HG02678 (cell line): ENCODE data around the gene PDZD2.

Source experiments
- ATAC-seq: cut with Tn5 transposase; IDR thresholded peaks from one replicate; pipeline ENCODE4 v1.9.1; 2021; ENCODE audit warnings: mild to moderate bottlenecking, moderate library complexity; ENCODE audit not compliant: unreplicated experiment

PDZD2 gene

DNA sequence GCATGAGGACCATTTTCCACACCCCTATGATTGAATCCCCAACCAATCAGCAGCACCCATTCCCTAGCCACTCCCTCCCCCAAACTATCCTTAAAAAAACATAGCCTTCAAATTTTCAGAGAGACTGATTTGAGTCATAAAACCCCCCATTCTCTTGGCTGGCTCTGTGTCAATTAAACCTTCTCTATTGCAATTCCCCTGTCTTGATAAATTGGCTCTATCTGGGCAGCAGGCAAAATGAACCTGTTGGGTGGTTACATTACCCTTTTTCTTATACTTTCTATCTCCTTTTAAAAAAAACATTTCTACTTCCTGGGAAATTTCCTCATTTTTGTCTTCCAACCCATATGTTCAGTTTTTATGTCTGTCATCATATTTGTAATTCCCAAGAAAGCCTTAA lies 220.2 kb downstream of the PDZD2 start:
- ATAC-seq: no peak

DNA sequence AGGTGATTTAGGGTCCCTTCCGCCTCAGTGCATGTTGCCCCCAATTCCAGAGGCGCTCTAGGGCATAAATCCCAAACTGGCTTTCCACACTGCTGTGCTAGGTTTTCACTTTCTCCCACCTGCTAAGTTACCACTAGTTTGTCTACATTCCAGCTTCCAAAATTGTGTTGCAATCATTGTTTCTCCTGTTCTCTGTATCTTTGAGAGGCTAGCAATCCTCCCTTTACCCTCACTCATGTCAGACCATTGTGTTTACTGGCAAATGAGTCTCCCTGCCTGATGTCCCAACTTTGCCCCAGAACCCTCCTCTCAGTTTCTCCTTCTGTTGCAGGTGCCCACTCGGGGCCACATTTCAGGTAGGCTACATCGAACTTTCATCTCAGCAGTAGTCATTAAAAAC lies 221.3 kb downstream of the PDZD2 start:
- ATAC-seq: no peak

DNA sequence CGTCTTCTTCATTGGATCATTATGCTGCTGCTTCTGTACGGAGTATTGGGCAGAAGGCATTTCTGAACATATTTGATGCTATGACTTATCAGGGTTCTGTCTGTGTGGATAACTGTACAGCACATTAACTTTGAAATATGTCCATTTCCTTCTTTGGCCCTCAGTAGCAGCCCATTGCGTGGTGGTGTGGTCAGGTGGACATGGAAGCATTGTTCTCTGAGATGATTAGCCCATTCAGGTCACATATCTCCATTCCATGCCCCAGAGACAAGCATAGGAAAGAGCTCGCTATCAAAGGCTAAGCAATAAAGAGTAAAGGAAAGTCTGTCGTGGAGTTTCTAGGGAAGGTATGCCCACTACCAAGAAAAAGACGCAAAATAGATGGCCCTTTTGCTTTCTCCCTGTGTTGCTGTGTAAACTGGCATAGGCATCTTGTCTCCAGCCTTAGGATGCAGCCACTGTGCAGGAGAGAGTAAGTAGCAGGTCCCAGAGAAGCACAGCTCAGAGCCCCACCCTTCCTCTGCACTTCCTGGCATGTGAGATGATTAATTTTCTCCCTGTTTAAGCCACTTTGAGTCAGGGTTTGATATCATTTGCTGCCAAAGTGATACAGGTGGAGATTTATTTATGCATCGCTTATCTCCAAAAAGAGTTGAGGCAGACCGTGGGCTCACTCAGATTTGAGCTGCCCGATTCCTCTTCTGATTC lies 221.9 kb downstream of the PDZD2 start:
- ATAC-seq: no peak

DNA sequence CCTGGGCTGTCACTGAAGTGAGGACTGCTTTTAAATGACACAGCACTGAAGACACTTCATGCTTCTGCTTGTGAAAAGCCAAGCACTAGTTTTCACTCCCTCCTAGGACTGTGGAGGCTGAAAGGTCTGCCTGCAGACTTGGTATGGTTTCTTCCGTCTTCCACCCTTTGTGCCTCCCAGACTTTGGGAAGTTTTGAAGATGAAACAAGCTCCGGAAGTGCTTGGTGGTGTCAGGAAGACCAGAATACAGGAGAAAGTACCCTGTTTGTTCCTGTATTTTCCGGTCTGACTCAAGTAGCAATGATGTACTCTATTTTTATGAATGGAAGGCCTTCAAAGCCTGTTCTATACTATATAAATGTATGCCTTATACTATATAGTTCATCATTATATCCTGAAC lies 222.7 kb downstream of the PDZD2 start:
- no peak for ATAC-seq

DNA sequence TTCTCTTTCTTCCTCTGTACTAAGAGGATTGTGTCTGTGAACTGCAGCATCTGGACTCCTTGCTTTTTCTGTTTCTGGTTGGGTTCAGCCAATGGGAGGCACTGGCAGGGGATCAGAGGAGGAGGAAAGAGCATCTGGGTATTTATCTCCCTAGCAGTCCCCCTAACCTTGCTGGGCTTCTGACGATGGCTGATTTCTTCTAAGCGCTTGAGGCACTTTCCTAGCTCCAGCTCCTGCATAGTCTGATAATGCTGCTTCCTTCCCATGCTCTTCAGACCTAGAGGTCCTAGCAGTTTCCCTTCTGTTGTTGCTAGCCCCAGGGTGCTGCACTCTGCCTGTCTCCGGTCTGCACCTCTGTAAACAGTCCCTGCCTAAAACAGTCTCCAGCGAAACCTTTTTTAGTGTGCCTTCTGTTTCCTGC lies 225.1 kb downstream of the PDZD2 start:
- no peak for ATAC-seq

DNA sequence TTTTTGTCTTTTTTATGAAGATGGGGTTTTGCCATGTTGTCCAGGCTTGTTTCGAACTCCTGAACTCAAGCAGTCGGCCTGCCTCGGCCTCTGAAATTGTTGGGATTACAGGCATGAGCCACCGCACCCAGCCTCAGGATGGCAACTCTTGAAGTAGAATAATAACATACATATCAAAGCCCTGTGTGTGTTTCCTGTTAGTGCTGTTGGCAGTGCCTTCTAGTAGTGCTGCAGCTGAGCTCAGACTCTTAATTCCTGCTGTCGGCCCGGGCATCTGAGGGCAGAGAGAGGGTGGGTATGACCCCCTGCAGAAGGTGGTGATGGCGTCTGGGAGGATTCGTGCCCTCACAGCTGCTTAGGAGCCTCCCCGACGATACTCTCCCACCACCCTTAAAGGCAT lies 227.2 kb downstream of the PDZD2 start:
- no peak for ATAC-seq

DNA sequence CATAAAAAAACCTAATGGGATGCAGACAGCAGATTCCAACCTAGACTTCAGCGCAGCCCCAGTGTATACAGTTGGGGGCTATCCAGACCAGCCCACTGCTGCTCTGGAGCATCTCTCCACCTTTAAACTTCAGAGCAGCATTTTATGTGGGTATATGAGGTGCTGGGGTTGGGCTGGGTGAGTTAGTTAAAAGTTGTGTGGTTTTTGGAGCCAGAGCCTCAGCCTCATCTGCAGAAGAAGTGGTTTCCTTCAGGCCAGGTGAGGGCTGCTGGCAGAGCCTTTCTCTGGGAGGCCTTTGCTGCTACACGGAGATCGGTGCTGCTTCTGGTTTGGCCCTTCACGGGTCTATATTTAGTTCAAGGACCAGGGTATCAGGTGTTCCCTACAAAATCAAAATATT lies 228.3 kb downstream of the PDZD2 start:
- no peak for ATAC-seq

DNA sequence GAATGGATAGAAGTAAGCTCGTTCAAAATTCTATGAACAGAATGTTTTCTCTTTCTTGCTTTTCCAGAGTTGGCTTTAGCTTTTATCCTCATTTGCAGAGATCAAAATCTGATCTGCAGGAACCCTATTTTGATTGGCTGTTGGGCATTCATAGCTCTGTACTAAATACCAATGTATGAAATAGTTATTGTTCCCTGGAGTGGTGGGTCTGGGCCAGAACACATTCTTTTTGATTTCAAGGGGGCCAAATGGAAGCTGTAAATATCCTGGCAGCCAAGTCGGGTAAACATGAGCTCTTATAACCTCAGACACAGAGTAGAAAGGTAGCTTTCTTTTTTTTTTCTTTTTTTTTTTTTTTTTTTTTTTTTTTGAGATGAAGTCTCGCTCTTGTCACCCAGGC lies 241.5 kb downstream of the PDZD2 start:
- no peak for ATAC-seq

DNA sequence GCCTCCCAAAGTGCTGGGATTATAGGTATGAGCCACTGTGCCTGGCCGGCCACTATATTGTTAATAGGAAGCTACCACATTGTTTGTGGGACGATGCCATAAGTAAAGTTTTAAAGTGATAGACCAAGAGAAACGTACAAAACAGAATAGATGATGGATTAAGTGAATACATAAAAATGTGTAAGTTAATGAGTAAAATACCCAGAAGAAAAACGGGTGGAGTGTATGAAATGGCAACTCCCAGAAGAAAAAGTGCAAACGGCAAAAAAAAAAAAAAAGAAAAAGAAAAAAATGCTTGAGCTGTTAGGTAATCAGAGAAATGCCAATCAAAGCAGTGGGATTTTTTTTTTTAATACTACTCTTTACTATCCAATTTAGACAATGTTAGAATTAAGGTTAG lies 246.0 kb downstream of the PDZD2 start:
- ATAC-seq: no peak

DNA sequence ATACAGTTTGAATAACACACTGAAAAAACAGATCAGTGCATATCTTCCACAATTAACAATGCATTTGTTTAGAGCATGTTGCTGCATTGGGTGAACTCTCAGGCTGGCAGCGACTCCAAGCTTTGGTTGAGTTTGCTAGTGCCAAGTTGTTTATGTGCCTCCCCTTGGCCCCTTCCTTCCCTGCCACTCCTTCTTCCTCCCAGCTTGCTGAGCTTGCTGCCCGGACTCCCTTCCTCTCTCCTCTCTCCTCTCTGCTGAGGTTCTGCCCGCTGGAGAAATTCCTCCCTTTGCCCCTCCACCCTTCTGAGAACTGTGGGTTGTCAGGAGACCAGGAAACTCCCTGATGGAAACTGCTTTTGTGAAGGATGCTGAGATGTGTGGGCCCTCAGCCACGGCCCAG lies 247.3 kb downstream of the PDZD2 start:
- ATAC-seq: no peak

DNA sequence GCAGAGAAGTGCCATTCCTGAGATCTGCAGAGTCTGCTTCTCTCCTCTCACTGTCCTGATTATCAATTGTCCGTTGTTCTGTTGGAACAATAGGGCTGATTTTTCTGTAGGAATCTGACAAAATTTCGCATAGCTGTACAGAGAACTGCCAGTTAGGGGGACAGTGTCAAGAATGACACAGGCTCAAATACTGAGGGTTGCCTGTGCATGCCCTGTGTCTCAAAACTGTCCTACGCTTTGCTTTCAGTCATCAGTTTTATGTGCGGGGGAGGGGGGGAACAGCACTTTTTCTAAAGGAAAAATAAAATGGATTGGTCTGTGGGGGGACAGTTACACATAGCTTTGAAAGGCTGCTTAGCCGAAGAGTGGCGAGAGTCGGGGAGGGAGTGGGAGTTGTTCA lies 248.6 kb downstream of the PDZD2 start:
- no peak for ATAC-seq

DNA sequence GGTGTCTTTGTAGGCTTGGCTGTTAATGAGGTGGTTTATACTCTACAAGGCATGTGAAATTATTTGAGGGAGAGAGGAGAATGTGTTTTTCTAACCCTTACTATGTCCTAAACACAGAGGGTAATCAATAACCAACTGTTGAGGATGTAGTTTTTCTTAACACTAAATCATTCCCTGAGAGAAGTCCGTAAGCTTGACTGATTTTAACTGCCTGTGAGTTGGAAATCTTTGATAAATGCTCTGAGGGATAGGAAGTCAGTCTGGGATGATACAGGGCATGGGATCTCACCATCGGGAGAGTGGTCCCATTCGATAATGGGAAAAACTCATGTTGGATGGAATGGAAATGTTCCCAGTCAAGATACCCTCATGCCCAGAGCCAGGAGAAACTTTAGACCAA lies 249.6 kb downstream of the PDZD2 start:
- ATAC-seq: no peak

DNA sequence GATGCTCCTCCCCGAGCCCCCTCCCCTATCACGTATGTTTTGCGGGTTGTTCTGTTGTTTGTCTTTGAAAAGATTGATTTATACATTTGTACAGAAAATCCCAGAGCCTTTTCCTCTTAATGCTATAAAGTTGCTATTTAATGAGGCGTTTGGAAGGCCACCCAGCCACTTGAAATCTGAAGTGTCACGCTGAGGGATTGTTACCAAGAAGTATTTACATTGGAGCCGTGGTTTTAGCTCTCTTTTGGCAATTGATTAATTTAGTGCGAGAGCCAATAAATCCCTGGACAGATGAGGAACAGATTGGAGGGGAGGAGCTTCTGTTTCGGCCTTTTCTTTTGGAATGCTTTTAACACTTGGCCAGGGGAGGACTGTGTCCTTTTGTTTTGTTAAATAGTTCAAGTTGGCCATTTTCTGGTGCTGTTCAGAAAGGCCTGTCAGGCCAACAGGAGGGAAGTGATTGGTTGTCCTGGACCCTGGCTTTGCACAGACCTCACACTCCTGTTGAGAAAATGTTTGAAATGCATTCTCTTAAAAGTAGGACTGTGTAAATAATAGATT lies 250.2 kb downstream of the PDZD2 start:
- no peak for ATAC-seq

DNA sequence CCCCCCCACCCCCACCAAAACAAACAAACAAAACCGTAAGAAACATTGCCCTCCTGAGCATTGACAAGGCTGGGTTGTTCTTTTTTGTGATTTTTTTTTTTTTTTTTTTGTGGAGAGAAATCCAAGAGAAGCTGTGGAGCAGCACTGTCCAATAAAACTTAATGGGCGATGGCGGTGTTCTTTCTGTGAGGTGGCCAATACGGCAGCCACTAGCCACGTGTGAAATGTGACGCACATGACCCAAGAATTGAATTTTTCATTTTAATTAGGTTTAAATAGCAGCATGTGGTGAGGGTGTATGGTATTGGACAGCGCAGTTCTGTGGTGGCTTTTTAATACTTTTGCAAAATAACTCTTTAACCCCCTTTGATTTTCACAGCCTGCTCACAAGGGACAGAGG lies 251.1 kb downstream of the PDZD2 start:
- no peak for ATAC-seq

DNA sequence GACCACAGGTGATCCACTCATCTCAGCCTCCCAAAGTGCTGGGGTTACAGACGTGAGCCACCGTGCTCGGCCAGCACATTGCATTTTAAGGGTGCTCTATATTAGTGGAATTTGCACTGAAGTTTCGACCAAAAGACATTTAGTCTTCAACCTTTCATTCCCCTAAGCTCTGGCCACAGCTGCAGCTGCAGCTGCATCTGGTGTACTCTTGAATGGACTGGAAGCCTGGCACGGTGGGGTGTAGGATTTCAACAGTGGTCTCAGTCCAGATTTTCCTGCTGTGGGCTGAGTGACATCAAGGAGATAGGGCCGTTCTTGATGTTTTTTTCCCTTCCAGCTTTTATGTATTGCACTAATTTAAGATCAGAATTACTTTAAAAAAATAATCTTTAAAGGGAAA lies 255.2 kb downstream of the PDZD2 start:
- ATAC-seq: no peak

DNA sequence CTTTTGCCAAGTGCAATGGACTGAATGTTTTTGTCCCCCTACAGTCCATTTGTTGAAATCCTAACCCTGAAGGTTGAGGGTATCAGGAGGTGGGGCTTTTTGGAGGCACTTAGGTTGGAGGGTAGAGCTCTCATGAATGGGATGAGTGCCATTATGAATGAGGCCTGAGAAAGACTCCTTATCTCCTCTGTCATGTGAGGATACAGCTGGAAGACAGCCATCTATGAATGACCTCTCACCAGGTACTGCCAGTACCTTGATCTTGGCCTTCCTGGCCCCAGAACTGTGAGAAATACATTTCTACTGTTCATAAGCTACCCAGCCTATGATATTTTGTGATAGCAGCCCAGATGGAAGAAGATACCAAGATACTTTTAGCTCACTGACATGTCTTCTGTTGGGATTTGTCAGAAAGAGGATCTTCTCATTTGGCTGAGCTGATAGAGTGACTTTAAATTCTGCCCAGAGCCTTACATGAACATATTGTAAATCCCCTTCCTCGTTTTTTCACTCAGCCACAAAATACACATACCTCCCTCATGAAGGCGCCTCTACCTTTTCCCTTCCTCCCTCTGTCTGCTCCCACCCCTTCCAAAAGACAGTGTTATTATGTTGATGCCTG lies 256.4 kb downstream of the PDZD2 start:
- no peak for ATAC-seq

DNA sequence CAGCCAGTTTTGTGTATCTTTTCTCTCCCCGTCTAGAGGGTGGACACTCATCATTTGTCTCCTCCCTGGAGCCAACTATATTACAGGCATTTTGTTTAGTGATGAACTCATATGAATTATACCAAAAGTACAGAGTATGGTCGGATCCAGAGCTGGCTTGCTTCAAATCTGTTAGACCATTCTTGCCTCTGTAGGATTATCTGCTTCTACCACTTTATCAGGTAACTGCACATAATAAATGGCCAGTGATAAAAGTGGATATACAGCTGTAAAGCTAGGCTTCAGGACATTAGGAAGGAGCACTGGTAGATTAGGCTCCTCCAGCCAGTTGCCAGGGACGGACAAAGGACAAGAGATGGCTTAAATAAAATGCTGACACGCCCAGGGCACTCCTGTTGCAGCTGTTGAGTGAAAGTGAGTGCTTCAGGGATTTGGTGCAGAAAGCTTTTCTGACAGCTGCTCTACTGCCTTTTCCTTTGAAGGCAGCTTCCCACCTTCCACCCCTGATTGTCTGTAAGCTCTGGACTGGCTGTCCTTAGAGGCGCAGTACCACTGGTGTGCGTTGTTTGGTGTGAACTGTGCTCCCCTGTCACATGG lies 259.2 kb downstream of the PDZD2 start:
- no peak for ATAC-seq

DNA sequence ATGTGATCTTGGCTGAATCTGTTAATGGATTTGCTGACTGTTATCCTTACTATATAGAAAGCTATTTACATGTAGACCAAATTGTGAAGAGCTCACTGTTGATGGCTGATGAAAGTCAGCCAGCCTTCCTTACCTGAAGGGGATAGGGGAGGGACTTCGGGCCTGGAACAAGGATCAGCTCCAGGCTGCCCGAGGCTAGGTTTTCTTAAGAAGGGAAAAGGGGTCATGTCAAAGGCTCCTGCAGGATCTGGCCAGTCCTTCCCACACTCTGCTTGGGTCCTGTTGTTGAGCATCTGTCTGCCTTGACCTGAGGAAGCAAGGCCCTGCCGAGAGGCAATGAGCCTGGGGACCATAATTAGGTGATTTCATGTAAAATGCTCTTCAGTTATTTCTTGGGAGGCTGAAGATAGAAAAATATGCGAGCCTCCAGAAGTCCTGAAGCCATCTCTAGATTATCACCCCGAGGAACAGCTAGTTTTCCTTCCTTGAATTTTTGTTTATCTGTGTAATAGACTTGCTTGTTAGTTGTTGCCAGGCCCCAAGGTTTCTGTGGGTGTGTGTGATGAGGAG lies 261.4 kb downstream of the PDZD2 start:
- no peak for ATAC-seq

DNA sequence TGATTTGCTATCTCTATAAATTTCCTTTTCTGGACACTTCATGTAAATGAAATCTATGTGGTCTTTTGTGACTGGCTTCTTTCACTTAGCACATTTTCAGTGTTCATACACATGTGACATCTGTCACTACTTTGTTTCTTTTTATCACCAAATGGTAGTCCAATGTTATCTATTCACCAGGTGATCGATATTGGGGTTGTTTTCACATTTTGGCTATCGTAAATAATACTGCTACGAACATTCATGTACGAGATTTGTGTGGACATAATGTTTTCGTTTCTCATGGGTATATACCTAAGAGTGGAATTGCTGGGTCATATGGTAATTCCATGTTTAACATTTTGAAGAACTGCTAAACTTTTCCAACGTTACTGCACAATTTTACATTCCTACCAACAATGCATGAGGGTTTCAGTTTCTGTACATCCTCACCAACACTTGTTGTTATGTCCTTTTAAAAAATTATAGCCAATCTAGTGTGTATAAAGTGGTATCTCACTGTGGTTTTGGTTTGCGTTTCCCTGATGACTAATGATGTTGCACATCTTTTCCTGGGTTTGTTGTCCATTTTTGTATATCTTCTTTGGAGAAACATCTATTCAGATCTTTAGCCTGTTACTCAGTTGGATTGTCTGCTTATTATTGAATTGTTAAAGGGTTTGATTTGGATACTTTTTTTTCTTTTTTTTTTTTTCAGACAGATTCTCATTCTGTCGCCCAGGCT lies 263.0 kb downstream of the PDZD2 start:
- no peak for ATAC-seq

DNA sequence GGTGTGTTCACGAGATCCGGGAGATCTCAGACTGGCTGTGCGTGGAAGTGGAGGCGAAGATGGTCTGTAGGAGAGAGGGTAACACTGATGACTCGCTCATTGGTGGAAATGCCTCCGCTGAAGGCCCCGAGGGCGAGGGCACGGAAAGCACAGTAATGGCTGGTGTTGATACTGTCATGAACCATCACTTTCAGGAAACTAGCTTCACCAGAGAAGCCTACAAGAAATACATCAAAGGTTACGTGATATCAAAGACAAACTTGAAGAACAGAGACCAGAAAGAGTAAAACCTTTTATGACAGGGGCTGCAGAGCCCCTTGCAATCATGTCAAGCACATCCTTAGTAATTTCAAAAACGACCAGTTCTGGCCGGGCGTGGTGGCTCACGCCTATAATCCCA lies 269.5 kb downstream of the PDZD2 start:
- ATAC-seq: no peak

DNA sequence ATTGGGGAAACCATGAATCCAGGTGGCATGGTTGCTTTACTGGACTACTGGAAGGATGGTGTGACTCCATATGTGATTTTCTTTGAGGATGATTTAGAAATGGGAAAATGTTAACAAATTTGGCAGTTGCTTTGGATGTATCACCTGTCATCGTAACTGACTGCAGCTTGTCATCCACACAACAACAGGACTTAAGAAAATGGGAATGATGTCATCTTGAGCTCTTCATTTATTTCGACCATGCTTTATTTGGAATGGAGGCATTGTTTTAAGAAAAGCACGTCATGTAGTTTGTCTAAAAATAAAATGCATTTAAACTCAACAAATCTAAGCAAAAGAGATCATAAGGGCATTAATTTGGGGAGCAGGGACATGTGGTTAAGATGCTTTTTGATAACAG lies 270.1 kb downstream of the PDZD2 start:
- ATAC-seq: no peak
